GF-D8 (cell line): ENCODE data around the gene CMC4.

ENCODE experiments used
- DNase-seq: peaks from one replicate; lab custom pipeline; 2025; lab: John Stamatoyannopoulos, UW

CMC4 gene

GRCh38 chrX:155053656-155054055 is 17.3 kb downstream of the CMC4 start:
- DNase-seq, result no peak

GRCh38 chrX:155052738-155053498 is 18.0 kb downstream of the CMC4 start:
- no peak for DNase-seq

- no peak for DNase-seq
Observed at GRCh38 chrX:155048977-155049619, 21.8 kb downstream of the CMC4 start.

- no peak for DNase-seq
Observed at GRCh38 chrX:155046811-155047528, 24.0 kb downstream of the CMC4 start.

- no peak for DNase-seq
Observed at GRCh38 chrX:155046129-155046810, 24.7 kb downstream of the CMC4 start.

GRCh38 chrX:155035688-155036087 is 35.2 kb downstream of the CMC4 start:
- DNase-seq, result no peak

GRCh38 chrX:155031657-155032056 is 39.3 kb downstream of the CMC4 start:
- no peak for DNase-seq

DNA sequence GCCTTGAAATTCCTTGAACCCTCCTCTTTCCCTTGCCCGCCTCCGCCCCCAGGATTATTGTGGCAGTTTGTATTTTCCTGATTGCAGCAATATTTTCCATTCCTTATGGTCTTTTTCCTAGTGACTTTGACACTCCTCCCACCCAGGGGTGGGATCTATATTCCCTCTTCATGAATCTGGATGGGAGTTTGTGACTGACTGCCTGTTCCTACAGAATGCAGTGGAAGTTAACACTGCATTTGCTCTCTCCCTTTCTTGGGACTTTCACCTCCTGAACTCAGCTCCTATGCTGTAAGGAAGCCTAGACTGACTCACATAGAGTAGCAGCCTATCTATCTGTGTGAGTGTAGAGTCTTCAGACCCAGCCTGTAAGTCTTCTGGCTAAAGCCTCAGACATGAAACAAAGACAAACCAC is 42.1 kb downstream of the CMC4 start:
- DNase-seq, result no peak

GRCh38 chrX:155028129-155028528 is 42.8 kb downstream of the CMC4 start:
- DNase-seq, result no peak

DNA sequence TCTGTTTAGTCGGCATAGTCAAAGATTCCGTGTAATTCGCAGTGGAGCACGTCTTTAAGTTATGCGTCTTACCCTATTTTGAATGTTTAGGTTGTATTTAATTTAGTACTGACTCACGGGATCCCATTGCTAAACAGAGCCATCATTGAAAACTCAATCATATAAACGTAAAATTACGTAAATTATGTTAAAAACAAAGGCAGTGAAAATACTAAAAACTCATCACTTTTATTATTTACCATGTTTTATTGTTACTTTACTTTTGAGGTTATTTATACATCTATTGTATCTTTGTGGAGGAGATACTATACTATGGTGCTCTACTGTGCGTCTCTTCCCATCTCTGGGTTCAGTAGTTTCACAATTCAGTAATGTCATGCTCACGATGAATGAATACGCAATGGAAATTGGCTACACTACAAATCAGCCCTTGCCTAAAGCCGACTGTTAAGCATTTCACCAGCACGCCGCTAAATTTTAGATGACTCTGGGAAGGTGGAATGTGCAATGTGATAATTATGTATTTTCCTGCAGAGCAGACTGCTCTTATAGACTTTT is 43.3 kb downstream of the CMC4 start:
- DNase-seq, result peak; percentile 46

DNA sequence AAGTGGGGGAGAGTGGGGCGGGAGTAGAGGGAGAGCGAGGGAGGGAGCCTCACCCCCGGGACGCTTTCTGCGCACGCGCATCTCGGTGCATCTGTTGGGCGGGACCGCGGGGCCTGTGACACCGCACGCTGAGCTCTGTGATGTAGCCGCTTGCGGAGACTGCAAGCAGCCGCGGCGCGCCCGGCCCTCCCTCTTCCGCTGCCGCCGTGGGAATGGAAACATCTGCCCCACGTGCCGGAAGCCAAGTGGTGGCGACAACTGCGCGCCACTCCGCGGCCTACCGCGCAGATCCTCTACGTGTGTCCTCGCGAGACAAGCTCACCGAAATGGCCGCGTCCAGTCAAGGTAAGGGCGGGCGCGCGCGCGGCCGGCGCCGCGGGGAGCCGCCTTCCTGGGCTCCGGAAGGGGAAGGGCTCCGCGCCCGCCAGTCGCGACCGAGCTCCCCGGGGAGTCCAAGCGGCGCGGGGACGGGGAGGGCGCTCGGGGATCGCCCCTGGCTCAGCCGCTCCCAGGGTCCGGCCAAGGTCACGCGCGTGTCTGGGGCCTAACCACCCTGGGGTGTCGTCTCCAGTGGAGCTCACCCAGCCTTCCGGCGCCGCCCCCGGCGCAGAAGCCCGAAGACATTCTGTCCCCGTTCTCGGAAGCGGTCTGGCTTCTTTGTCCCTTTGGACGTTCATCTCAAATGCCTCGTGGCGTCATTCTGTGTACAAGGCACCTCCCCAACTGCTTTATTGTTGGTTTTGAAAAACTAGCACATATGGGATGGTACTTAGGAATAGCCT is 44.0 kb downstream of the CMC4 start, which contains the start of gene FUNDC2:
Gene FUNDC2, plus strand, starts transcription at position 118 of the 782 bp plus-strand sequence. Its CDS starts 95 bp downstream, at position 213.
- DNase-seq, result peak; percentile 89

GRCh38 chrX:155026420-155026726 is 44.6 kb downstream of the CMC4 start:
- DNase-seq, result no peak

- no peak for DNase-seq
Observed at GRCh38 chrX:155023907-155024833, 46.8 kb downstream of the CMC4 start.

- DNase-seq, result no peak
Observed at GRCh38 chrX:155022585-155022984, 48.4 kb downstream of the CMC4 start, which contains the start of gene F8. F8 (minus strand) TSS chrX:155022723; CDS start chrX:155022552, 171 bp downstream.

DNA sequence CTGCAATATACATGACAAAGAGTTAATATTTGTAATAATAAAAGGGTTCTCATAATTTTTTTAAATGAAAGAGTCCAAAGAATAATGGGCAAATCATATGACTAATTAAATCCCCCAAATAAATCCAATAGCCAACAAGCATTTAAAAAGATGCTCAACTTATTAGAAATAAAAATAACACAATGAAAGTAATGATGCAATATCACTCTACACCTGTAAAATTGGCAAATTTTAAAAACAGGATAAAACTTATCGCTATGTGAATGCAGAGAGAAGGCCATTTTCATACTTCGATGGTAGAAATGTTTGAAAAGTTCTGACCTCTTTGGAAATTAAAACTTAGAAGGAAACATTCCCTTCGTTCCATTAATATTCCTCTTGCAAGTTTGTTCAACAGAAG is 50.3 kb downstream of the CMC4 start:
- DNase-seq, result no peak
